ENCODE data around the gene FAM234B. TPM values are rescaled to one million over a fixed set of nuclear protein-coding genes. Genes with fewer than 3 reads are reported as not detected.

Gene FAM234B
- total RNA-seq, 1 donor from 2014 or later = 1.8 TPM

GRCh38 chr12:12998248-12998647 lies 45.9 kb upstream of the FAM234B start:
- Histone ChIP-seq H3K9me3 (replicated peaks) (no peaks in the 10 kb centered on the region), H3K4me1 (peaks cover 70% of the 10 kb centered on the region), H3K36me3 (no peaks in the 10 kb centered on the region), H3K27ac (replicated peaks) (no peak overlapping the region), H3K4me3 (peak overlapping the region; percentile 86), H3K27me3 (ENCODE audit: low read depth) (no peaks in the 10 kb centered on the region)
- TF ChIP-seq CTCF (IDR thresholded peaks at IDR 0.05; ENCODE audit: borderline replicate concordance) = no peak
- intact Hi-C loops (cut with micrococcal nuclease) = no loop called here
- no peak for DNase-seq

GRCh38 chr12:12999271-12999958 lies 44.8 kb upstream of the FAM234B start:
- intact Hi-C loops (cut with micrococcal nuclease) = no loop called here
- no peak for DNase-seq
- Histone ChIP-seq H3K9me3 (replicated peaks) (no peaks in the 10 kb centered on the region), H3K4me1 (peaks cover 58% of the 10 kb centered on the region), H3K27me3 (ENCODE audit: low read depth) (no peaks in the 10 kb centered on the region), H3K27ac (replicated peaks) (peak overlapping the region; percentile 92), H3K4me3 (peak overlapping the region; percentile 86), H3K36me3 (no peaks in the 10 kb centered on the region)
- no peak for TF ChIP-seq CTCF (IDR thresholded peaks at IDR 0.05; ENCODE audit: borderline replicate concordance)

- intact Hi-C loops (cut with micrococcal nuclease) = loop anchor here (5.0 kb wide), 1 partner anchor 212 kb away; no protein-coding TSS in a partner anchor
Observed at GRCh38 chr12:12999959-13000615, 44.1 kb upstream of the FAM234B start, which contains the start of gene HEBP1. Gene HEBP1 (minus strand): TSS chr12:13000265. CDS start chr12:13000114, 151 bp downstream.

GRCh38 chr12:13000616-13000924 lies 43.6 kb upstream of the FAM234B start:
- H3K36me3 ChIP-seq = no peaks in the 10 kb centered on the region
- H3K9me3 ChIP-seq (replicated peaks) = no peaks in the 10 kb centered on the region
- peak overlapping the region; percentile 86 for H3K4me3 ChIP-seq
- H3K4me1 ChIP-seq = peaks cover 57% of the 10 kb centered on the region
- H3K27me3 ChIP-seq (ENCODE audit: low read depth) = no peaks in the 10 kb centered on the region
- peak overlapping the region; percentile 92 for H3K27ac ChIP-seq (replicated peaks)
- DNase-seq = no peak
- intact Hi-C loops (cut with micrococcal nuclease) = loop anchor here (5.0 kb wide), 1 partner anchor 212 kb away; no protein-coding TSS in a partner anchor
- no peak for TF ChIP-seq CTCF (IDR thresholded peaks at IDR 0.05; ENCODE audit: borderline replicate concordance)

More at GRCh38 chr12:12999959-13000615, 44.1 kb upstream of the FAM234B start, which contains the start of gene HEBP1:
- no peak for TF ChIP-seq CTCF (IDR thresholded peaks at IDR 0.05; ENCODE audit: borderline replicate concordance)
- peak; percentile 97 for DNase-seq
- H3K36me3 ChIP-seq = no peaks in the 10 kb centered on the region
- H3K27me3 ChIP-seq (ENCODE audit: low read depth) = no peaks in the 10 kb centered on the region
- H3K4me3 ChIP-seq = peak within 1 kb of the TSS; percentile 86
- peaks cover 57% of the 10 kb centered on the region for H3K4me1 ChIP-seq
- no peaks in the 10 kb centered on the region for H3K9me3 ChIP-seq (replicated peaks)
- peak within 1 kb of the TSS; percentile 92 for H3K27ac ChIP-seq (replicated peaks)

GRCh38 chr12:13000925-13001774 lies 43.0 kb upstream of the FAM234B start:
- peaks cover 54% of the 10 kb centered on the region for H3K4me1 ChIP-seq
- H3K9me3 ChIP-seq (replicated peaks) = no peaks in the 10 kb centered on the region
- no peaks in the 10 kb centered on the region for H3K27me3 ChIP-seq (ENCODE audit: low read depth)
- intact Hi-C loops (cut with micrococcal nuclease) = loop anchor here (5.0 kb wide), 1 partner anchor 211 kb away; no protein-coding TSS in a partner anchor
- peak; percentile 62 for TF ChIP-seq CTCF (IDR thresholded peaks at IDR 0.05; ENCODE audit: borderline replicate concordance)
- H3K4me3 ChIP-seq = peak overlapping the region; percentile 86
- DNase-seq = peak; percentile 52
- H3K36me3 ChIP-seq = no peaks in the 10 kb centered on the region
- H3K27ac ChIP-seq (replicated peaks) = peak overlapping the region; percentile 92
